ENCODE results near the gene TAS2R50. TPM values are rescaled to one million over a fixed set of nuclear protein-coding genes. Genes with fewer than 3 reads are reported as not detected.
"Not testable (repeated sequence)": the region's sequence is repeated elsewhere in the genome, so short reads cannot be mapped to it uniquely, and the experiment has no call there.

The TAS2R50 gene, protein sequence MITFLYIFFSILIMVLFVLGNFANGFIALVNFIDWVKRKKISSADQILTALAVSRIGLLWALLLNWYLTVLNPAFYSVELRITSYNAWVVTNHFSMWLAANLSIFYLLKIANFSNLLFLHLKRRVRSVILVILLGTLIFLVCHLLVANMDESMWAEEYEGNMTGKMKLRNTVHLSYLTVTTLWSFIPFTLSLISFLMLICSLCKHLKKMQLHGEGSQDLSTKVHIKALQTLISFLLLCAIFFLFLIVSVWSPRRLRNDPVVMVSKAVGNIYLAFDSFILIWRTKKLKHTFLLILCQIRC
- total RNA-seq = under 1 TPM; 0.19 to 0.42 TPM

DNA sequence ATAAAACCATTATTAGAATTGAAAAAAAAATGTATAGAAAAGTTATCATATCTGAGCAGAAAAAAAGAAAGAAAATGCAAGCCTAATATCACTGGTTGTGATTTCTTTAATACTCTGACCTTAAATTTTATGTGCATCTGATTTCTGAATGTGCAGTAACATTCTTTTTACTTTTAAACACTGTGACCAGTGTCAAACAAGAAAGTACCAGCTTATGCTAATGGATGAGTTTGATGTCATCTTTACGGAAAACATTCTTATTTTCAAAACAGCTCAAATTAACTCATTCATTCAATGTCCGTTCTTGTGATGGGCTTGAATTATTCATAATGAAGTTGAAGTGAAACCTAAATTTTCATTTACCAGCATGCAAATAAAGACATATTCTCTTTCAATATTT lies at the start of gene TAS2R50:
TSS of gene TAS2R50 (minus strand) at position 101 of the 400 bp plus-strand sequence. CDS start at position 49, 52 bp downstream.
- ChIA-PET POLR2A (no interaction called here), CTCF (no interaction called here)

DNA sequence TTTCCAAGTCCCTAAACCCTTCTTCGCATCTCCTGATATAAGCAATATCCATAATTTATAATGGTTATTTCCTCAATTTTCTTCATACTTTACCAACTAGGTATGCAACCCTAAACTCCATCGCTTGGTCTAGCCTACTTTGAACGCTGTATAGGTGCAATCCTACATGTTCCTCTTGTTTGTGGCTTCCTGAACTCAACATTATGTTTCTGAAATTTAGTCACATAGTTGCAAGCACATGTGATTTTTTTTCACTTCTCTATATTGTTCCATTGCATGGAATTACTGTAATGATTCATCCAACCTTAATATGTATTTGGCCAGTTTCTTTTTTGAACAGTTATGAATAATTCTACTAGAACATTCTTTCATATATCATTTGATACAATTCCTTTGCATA lies 47.2 kb upstream of the TAS2R50 start:
- POLR2A ChIA-PET, CTCF ChIA-PET: not testable (repeated sequence)

DNA sequence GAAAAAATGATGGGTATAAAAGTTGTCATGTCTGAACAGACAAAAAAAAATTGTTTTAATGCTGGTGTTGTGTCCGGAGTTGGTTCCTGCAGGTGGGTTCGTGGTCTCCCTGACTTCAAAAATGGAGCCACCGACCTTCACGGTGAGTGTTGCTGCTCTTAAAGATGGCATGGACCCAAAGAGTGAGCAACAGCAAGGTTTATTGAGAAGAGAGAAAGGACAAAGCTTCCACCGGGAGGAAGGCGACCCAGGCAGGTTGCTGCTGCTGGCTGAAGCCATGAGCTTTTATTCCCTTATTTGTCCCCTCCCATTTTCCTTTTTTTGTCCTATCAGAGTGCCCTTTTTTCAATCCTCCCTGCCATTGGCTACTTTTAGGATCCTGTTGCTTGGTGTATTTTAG lies 44.6 kb upstream of the TAS2R50 start, which contains the start of gene TAS2R31:
TSS of gene TAS2R31 (minus strand) at position 101 of the 400 bp plus-strand sequence. CDS start at position 29, 72 bp downstream.
- ChIA-PET POLR2A (no interaction called here), CTCF (no interaction called here)

DNA sequence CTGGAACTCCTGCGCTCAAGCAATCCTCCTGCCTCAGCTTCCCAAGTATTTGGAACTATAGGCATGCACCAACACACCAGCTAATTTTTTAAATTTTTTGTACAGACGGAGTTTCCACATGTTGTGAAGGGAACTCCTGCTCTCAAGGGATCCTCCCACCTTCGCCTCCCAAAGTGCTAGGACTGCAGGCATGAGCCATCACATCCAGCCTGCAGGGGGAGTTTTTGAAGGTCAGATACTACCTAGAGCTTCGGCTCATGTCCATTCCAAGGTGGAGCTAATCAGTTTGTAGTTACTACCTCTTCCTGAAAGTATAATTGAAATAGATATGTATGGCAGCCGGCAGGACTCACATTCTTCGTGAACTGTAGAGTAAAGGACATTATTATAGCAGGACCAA lies 39.4 kb upstream of the TAS2R50 start:
- POLR2A ChIA-PET = no interaction called here
- CTCF ChIA-PET = no interaction called here

DNA sequence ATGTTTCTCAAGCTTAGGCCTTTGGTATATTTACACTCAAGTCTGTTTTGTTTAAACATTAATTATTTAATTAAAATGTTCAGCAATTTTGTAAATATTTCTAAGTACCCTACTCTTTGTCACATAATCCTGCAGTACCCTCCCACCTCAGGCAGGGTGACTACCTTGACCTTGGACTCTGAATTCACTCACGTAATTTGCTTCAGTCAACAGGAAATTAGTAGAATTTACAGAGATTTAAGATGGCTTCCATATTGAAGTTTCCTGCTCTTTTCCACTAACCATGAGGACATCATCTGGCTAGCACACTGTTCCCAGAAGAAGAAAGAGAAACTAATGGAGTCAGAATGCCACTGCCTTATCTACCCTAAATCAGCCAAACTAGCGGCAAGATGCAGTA lies 36.7 kb upstream of the TAS2R50 start:
- CTCF ChIA-PET = no interaction called here
- POLR2A ChIA-PET = no interaction called here

DNA sequence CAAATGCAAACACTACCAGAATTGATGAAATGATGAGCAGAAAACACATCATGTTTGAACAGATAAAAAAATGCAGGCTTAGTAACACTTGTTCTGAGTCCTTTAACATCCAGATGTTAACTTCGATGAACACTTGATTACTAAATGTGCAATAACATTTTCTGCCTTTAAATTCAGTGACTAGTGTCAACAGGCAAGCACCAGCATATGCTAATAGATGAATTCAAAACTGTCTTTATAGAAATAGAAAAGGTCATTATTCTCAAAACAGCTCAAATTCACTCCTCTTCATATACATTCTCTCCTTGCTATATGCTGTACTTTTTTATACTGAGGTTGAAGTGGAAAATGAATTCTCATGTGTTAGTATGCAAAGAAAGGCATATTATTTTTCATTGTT lies 35.8 kb upstream of the TAS2R50 start, which contains the start of gene TAS2R19:
TSS of gene TAS2R19 (minus strand) at position 101 of the 400 bp plus-strand sequence. CDS start at position 52, 49 bp downstream.
- CTCF ChIA-PET = no interaction called here
- POLR2A ChIA-PET = no interaction called here

DNA sequence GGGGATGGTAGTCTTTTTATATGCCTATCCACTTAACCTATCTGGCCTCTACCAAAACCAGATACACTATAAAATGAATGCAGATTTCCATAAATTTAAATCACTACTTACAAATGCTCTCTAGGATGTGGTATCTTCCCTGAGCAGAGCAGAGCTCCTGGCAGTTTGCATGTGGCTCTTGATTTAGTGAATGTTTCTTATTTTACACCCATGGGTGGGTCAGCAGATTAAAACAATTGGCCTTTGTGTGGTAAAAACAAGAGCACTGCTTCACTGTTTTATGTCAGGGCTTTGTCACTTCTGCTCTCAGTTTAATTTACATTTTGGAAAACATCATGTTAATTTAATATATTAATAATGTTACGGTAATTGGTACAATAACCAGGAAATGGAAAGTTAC lies 30.2 kb upstream of the TAS2R50 start:
- ChIA-PET POLR2A (no interaction called here), CTCF (no interaction called here)

DNA sequence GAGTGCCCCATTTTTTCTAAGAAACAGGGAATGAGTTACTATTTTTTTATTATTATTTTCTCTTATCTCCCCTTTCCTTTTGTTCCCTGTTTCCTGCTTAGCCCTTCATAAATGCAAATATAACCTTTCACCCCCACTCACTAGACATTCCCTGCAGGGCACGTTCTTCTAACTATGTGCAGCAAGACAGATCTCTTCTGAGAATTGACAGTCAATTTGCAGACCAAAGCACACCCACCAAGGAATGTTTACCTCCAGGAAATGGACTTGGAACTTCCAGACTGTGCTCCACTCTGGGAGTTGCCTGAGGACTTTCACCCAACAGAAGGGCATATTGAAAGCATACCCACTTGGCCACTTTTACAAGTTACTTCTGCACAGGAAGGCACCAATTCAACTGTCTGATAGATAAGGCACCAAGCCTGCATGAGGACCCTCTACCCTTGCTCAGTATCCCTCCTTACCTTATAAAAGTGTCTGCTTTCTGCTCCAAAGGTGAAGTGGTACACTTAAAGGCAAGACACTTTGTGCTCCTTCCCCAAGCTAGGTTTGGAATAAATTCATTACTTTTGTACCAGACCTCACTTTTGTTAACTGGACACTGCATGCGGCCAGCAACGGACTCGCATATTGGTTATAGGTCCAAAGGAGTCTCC lies 29.2 kb upstream of the TAS2R50 start:
- ChIA-PET POLR2A (no interaction called here), CTCF (no interaction called here)

DNA sequence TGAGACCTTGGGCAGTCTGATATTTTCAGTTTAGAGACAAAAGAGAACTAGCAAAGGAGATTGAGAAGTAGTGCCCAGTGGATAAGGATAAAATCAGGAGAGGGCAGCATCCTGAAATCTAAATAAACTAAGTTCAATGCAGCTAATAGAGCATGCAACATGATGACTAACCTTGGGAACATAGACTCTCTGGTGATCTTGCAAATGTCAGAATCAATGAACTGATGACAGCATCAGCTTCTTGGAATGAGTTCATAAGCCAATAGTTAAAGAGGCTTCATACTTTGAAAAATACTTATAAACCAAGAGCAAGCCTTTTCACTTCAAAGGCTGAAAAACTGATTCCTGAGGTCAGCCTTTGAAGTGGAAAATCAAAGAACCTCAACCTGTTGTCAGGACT lies 27.5 kb upstream of the TAS2R50 start:
- ChIA-PET POLR2A (no interaction called here), CTCF (no interaction called here)

DNA sequence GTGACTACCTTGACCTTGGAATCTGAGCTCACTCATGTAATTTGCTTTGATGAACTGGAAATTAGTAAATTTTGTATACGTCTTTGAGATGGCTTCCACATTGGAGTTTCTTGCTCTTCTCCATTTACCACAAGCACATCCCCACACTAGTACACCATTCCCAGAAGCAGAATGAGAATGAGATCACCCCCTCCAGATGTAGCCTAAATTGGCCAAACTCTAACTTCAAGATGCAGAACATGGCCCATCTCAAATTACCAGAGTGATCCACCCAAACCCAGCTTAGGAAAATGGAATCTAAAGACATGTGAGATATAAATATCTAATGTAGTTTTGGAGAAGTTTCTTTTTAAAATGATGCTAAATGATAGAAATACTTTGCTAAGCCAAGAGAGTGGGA lies 20.9 kb upstream of the TAS2R50 start:
- CTCF ChIA-PET = no interaction called here
- POLR2A ChIA-PET = no interaction called here

DNA sequence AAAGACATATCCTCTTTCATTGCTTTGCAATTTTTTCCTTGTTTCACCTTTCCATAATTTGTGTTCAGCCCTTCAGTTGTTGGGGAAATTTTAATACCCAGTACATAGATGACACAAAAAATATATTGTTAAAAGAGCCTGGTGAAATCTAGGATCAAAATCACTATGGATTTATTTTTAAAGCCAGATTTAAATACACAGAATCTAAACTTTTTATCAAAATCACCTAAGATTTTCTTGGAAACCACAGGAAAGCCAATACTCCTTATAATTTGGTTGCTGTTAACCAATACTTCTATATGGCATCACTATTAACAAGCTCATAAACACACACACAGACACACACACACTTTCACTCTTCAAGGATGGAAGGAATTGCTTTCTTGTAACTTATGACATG lies 11.5 kb upstream of the TAS2R50 start, which contains the start of gene TAS2R20:
TSS of gene TAS2R20 (minus strand) at position 101 of the 400 bp plus-strand sequence. CDS start 429 bp downstream, outside the sequence.
- POLR2A ChIA-PET = no interaction called here

DNA sequence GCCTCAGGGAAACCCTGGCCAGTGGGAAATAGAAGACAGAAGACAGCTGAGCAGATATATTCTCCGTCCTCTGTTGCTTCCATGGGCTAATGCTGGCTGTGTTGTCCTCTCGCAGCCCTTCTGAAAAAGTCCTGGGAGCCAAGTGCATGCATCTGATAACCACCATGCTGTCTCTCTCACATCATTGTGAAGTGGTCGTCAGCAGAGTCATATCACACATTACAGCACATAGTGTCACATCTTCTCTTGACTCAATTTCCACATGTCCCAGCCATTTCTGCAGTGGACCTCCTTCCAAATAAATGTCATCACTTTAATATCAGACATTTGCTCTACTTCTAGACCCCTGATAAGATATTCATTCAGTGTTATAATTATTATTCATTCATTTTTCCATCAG lies 7.6 kb upstream of the TAS2R50 start:
- ChIA-PET POLR2A (no interaction called here), CTCF (no interaction called here)

More for the DNA sequence above, 11.5 kb upstream of the TAS2R50 start, which contains the start of gene TAS2R20:
- CTCF ChIA-PET = no interaction called here

DNA sequence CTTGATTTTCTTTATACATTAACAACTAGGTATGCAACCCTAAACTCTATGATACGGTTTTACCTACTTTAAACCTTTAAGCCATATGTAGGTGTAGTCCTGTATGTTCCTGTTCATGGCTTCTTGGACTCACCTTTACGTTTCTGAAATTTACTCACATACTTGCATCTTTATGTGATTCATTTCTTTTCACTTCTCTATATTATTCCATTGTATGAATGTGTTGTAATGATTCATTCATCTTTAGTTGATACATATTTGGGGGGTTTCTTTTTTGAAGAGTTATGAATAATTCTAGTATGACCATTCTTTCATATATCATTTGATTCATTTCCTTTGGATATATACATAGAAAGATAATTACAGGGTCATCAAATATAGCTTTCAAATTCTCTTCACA lies 2.4 kb upstream of the TAS2R50 start:
- ChIA-PET CTCF (no interaction called here), POLR2A (interaction anchor here (1.6 kb wide), 1 partner anchor 182 kb away, joined by 3 read pairs; the partner anchor contains the start of gene SMIM10L1)

DNA sequence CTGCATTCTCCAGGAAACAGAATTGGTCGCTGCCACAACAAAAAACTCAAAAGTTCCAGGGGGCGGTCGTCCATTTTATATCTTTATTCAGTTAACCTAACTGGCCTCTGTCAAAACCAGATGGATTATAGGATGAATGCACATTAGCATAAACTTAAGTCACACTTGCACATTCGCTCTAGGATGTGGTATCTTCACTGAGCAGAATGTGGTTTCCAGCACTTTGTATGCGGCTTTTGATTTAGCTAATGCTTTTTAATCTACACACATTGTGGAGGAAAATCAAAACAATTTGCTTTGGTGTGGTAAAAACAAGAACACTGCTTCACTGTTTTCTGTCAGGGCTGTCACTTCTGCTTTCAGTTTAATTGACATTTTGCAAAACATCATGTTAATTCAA lies 4.5 kb downstream of the TAS2R50 start:
- POLR2A ChIA-PET = interaction anchor here (0.9 kb wide), 1 partner anchor 189 kb away, joined by 4 read pairs; the partner anchor contains the start of gene SMIM10L1
- CTCF ChIA-PET = interaction anchor here (0.6 kb wide), 1 partner anchor 198 kb away, joined by 3 read pairs; no protein-coding TSS in a partner anchor

DNA sequence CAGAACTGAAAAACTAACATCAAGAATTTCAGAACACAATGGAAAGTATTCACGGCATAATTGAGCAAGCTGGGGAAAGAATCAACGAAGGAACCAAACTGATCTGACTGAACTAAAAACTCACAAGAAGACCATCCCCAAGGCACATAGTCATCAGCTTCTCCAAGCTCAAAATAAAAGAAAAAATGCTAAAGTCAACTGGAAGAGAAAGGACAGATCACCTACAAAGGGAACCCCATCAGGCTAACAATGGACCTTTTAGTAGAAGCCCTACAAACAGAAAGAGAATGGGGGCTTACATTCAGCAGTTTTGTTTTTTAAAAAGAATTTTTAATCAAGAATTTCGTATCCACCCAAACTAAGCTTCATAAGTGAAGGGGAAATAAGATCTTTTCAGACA lies 11.7 kb downstream of the TAS2R50 start:
- ChIA-PET CTCF (no interaction called here), POLR2A (no interaction called here)

DNA sequence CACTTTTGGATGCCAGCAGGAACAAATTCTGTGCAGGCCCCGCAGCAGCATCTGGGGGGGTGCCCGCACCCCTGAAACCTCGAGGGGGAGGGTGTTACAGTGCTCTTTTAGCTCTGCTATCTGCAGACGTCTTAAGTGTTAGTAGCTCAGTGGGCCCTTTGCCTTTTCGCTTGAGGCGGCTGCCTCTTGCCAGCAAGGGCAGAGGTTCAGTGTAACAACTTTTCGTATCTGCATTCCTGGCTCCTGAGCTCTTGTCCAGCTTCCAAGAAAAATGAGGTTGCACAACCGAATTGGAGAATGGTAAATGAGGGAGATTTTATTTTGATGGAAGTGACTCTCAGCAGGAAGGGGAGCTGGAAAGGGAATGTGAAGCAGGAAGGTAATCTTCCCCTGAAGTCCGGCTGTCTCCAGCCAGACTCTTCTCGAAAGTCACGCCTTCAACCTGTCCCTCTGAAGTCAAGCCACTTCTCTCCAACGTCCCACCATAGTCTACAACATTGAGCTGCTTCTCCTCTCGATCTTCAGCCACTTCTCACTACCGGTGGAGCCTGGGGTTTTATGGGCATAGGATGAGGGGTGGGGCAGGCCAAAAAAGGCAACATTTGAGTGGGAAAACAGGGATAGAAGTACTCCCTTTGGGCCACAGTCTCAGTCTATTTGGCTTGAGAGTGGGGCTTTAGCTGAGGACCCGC lies 17.8 kb downstream of the TAS2R50 start:
- ChIA-PET POLR2A (no interaction called here), CTCF (interaction anchor here (0.6 kb wide), 1 partner anchor 355 kb away, joined by 4 read pairs; no protein-coding TSS in a partner anchor)

DNA sequence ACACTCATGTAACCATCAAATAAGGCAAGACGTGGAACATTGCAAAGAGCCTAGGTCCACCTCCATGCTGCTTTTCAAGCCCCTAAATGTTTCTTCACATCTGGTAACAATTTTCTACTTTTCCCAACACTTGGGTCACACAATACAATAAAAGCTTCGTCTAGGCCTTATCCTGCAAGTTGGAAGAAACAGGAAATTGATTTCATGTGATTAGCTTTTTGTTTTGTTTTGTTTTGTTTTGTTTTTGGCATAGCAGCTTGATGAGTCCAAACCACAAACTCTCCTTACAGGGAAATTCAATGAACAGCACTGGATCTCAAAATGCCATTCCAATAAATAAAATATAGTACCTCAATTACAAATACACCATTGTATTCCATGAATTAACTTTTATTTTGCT lies 19.3 kb downstream of the TAS2R50 start:
- ChIA-PET POLR2A (no interaction called here), CTCF (no interaction called here)

DNA sequence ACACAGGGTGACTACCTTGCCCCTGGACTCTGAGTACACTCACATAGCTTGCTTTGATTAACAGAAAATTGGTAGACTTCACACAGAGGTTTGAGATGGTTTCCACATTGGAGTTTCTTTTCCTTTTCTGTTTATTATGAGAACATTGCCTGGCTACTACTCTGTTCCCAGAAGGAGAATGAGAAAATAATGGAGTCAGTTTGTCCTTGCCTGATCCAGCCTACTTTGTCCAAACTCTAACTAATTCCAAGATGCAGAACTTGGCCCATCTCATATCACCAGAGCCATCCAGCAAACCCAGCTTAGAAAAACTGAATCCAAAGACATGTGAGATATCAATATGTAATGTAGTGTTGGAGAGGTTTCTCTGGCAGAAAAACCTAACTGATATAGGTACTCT lies 20.4 kb downstream of the TAS2R50 start:
- POLR2A ChIA-PET = no interaction called here
- CTCF ChIA-PET = no interaction called here

DNA sequence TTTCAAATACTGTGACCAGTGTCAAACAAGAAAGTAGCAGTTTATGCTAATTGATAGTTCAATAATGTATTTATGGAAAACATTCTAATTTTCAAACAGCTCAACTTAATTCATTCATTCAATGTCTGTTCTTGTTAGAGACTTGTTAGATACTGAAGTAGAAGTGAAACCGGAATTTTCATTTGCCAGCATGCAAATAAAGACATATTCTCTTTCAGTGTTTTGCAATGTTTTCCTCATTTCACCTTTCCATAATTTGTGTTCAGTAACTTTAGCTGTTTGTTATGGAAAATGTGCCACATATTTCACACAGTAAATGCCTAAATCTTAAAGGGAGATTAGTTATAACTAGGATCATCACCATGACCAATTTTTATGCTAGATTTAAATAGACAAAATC lies 21.2 kb downstream of the TAS2R50 start:
- POLR2A ChIA-PET = interaction anchor here (0.6 kb wide), 1 partner anchor 92 kb away, joined by 3 read pairs; no protein-coding TSS in a partner anchor
- CTCF ChIA-PET = no interaction called here

DNA sequence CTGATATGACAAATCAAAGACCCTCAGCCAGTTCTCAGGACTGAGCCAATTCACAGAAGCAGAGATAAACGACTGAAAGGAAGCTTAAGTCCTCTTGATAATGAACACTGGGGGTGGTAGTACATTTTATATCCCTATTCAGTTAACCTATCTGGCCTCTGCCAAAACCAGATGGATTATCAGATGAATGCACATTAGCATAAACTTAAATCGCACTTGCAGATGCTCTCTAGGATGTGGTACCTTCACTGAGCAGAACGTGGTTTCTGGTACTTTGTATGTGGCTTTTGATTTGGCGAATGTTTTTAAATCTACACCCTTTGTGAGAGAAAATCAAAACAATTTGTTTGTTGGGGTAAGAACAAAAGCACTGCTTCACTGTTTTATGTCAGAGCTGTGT lies 26.5 kb downstream of the TAS2R50 start:
- CTCF ChIA-PET = no interaction called here
- POLR2A ChIA-PET = no interaction called here

DNA sequence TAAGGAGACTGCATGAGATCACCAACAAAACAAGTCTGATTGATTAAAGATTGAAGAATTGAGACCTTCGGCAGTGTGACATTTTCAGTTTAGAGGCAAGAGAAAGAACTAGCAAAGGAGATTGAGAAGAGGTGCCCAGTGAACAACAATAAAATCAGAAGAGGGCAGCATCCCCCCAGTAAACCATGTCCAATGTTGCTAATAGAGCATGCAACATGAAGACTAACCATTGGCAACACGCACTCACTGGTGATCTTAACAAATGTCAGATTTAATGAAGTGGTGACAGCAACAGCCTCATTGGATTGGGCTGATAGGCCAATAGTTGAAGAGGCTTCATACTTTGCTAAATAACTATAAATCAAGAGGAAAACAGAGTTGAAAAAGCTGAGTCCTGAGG lies 26.9 kb downstream of the TAS2R50 start:
- ChIA-PET POLR2A (no interaction called here), CTCF (no interaction called here)

Measured in activated CD8-positive, alpha-beta memory T cell treated with anti-CD3 and anti-CD28 coated beads for 36 hours (primary cell).